Glutamatergic neuron (in vitro differentiated cells): ENCODE results near the gene EVC. TPM values are rescaled to one million over a fixed set of nuclear protein-coding genes. Genes with fewer than 3 reads are reported as not detected.

Source experiments
- DNase-seq: peaks from one replicate; pipeline ENCODE4 v3.0.0; 2022
- H3K27ac Mint-ChIP-seq: one replicate; pipeline ENCODE4 v1.8.0; 2020; ENCODE audit warnings: mild to moderate bottlenecking, mixed read lengths, inconsistent platforms; ENCODE audit not compliant: unreplicated experiment
- H3K27me3 Mint-ChIP-seq: one replicate; pipeline ENCODE4 v1.8.0; 2020; ENCODE audit warnings: mild to moderate bottlenecking, moderate library complexity, mixed read lengths, inconsistent platforms; ENCODE audit not compliant: unreplicated experiment
- H3K36me3 Mint-ChIP-seq: one replicate; pipeline ENCODE4 v1.8.0; 2020; ENCODE audit warnings: mild to moderate bottlenecking, mixed read lengths, inconsistent platforms; ENCODE audit not compliant: unreplicated experiment
- H3K4me1 Mint-ChIP-seq: one replicate; pipeline ENCODE4 v1.8.0; 2020; ENCODE audit warnings: mild to moderate bottlenecking, low read depth, mixed read lengths, inconsistent platforms; ENCODE audit not compliant: unreplicated experiment
- H3K4me3 Mint-ChIP-seq: one replicate; pipeline ENCODE4 v1.8.0; 2020; ENCODE audit warnings: mild to moderate bottlenecking, mixed read lengths, inconsistent platforms; ENCODE audit not compliant: unreplicated experiment
- H3K9me3 Mint-ChIP-seq: one replicate; pipeline ENCODE4 v1.8.0; 2020; ENCODE audit warnings: mild to moderate bottlenecking, moderate library complexity, mixed read lengths, inconsistent platforms; ENCODE audit not compliant: unreplicated experiment
- total RNA-seq: library from RNA; stranded (reverse); fragmentation: NEBNext Ultra II Directional; extraction: Animal tissue kit (Norgen Biotek cat#: 25700); gene quantifications from one replicate; pipeline ENCODE4 v1.2.1, GENCODE V29; 2021; ENCODE audit not compliant: unreplicated experiment
- TF ChIP-seq, protein P1 (sequence below): fragments of 200-600 bp; sonication (generic); IDR thresholded peaks from one replicate; pipeline ENCODE4 v1.5.0; 2021; ENCODE audit not compliant: partially characterized antibody, unreplicated experiment

Gene EVC
- total RNA-seq, 1 donor from 2014 or later: 6.7 TPM

DNA sequence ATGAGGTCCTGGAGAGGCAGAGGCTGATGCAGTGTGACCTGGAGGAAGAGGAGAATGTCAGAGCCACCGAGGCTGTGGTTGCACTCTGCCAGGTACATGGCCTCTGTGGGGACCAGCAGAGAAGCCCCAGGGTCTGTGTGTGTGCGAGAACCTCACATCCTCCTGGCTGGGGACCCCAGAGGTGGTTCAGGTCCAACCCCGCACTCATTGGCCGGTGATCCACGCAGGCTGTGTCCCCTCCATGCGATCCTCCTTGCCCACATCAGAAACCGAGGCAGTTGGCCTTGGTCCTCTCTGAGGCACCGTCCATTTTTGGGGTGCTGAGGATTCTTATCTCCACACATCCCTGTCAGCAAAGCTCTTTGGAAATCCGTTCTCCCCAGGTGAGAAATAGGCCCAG, 45.3 kb downstream of the EVC start:
- peaks cover 15% of the 10 kb centered on the region for H3K4me1 Mint-ChIP-seq
- no peak for DNase-seq
- TF ChIP-seq, protein P1, sequence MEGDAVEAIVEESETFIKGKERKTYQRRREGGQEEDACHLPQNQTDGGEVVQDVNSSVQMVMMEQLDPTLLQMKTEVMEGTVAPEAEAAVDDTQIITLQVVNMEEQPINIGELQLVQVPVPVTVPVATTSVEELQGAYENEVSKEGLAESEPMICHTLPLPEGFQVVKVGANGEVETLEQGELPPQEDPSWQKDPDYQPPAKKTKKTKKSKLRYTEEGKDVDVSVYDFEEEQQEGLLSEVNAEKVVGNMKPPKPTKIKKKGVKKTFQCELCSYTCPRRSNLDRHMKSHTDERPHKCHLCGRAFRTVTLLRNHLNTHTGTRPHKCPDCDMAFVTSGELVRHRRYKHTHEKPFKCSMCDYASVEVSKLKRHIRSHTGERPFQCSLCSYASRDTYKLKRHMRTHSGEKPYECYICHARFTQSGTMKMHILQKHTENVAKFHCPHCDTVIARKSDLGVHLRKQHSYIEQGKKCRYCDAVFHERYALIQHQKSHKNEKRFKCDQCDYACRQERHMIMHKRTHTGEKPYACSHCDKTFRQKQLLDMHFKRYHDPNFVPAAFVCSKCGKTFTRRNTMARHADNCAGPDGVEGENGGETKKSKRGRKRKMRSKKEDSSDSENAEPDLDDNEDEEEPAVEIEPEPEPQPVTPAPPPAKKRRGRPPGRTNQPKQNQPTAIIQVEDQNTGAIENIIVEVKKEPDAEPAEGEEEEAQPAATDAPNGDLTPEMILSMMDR: no peak
- H3K36me3 Mint-ChIP-seq: no peaks in the 10 kb centered on the region
- peaks cover 6% of the 10 kb centered on the region for H3K9me3 Mint-ChIP-seq
- no peak overlapping the region for H3K4me3 Mint-ChIP-seq
- H3K27me3 Mint-ChIP-seq: peaks cover 12% of the 10 kb centered on the region
- no peak overlapping the region for H3K27ac Mint-ChIP-seq

- Mint-ChIP-seq H3K36me3 (no peaks in the 10 kb centered on the region), H3K4me1 (peaks cover 9% of the 10 kb centered on the region), H3K27me3 (peaks cover 12% of the 10 kb centered on the region), H3K9me3 (peaks cover 4% of the 10 kb centered on the region), H3K27ac (no peak overlapping the region), H3K4me3 (no peak overlapping the region)
- no peak for DNase-seq
- TF ChIP-seq, protein P1: no peak
Measured at GRCh38 chr4:5757091-5757490, 46.1 kb downstream of the EVC start.

- no peaks in the 10 kb centered on the region for H3K36me3 Mint-ChIP-seq
- peaks cover 12% of the 10 kb centered on the region for H3K27me3 Mint-ChIP-seq
- H3K4me1 Mint-ChIP-seq: peaks cover 5% of the 10 kb centered on the region
- H3K27ac Mint-ChIP-seq: no peak overlapping the region
- TF ChIP-seq, protein P1: no peak
- H3K4me3 Mint-ChIP-seq: no peak overlapping the region
- DNase-seq: no peak
- peaks cover 4% of the 10 kb centered on the region for H3K9me3 Mint-ChIP-seq
Measured at GRCh38 chr4:5757536-5757935, 46.5 kb downstream of the EVC start.

- TF ChIP-seq, protein P1: no peak
- Mint-ChIP-seq H3K27ac (no peak overlapping the region), H3K9me3 (peaks cover 4% of the 10 kb centered on the region), H3K4me1 (peaks cover 2% of the 10 kb centered on the region), H3K27me3 (peaks cover 10% of the 10 kb centered on the region), H3K4me3 (no peak overlapping the region), H3K36me3 (no peaks in the 10 kb centered on the region)
- no peak for DNase-seq
Measured at GRCh38 chr4:5757954-5758353, 47.0 kb downstream of the EVC start.

- no peaks in the 10 kb centered on the region for H3K36me3 Mint-ChIP-seq
- no peak for DNase-seq
- peaks cover 10% of the 10 kb centered on the region for H3K27me3 Mint-ChIP-seq
- peaks cover 4% of the 10 kb centered on the region for H3K9me3 Mint-ChIP-seq
- no peak overlapping the region for H3K4me3 Mint-ChIP-seq
- H3K4me1 Mint-ChIP-seq: no peaks in the 10 kb centered on the region
- TF ChIP-seq, protein P1: no peak
- no peak overlapping the region for H3K27ac Mint-ChIP-seq
Measured at GRCh38 chr4:5758741-5759140, 47.7 kb downstream of the EVC start.
